Measurements from ENCODE around the gene GRIA1. TPM values are rescaled to one million over a fixed set of nuclear protein-coding genes. Genes with fewer than 3 reads are reported as not detected.

The GRIA1 gene
- total and polyA plus RNA-seq, 9 donors, result 0.11 to 1.4 (median 0.34) TPM; not detected in 2

DNA sequence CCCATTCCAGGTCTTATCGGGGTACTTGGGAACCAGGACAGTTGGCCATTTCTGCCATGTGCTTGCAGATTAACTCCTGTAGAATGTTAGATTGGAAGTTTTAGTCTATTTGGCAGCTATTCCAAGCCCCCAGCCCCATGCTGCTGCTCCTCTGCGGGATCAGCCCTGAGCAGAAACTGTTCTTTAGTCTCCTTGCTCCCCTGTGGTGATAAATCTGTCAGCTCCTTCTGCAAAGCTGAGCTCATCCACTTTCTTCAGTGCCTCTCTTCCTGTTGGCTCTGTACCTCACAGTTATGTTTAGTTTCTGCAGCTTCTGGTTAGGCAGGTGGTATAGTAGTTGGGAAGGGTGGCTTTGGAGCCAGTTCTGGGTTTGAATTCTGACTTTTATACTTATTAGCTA lies 170.4 kb downstream of the GRIA1 start:
- H3K36me3 ChIP-seq, result no peaks in the 10 kb centered on the region
- no peaks in the 10 kb centered on the region for H3K27me3 ChIP-seq
- 42 to 48% (median 44%) methylated on average over 2 of the region's 2 CpGs for whole genome bisulfite sequencing, 3 donors
- no peak for DNase-seq
- H3K27ac ChIP-seq, result no peak overlapping the region
- no peaks in the 10 kb centered on the region for H3K9me3 ChIP-seq
- no peak overlapping the region for H3K4me3 ChIP-seq
- no peak for TF ChIP-seq POLR2A (IDR thresholded peaks at IDR 0.05)
- TF ChIP-seq, protein P1, sequence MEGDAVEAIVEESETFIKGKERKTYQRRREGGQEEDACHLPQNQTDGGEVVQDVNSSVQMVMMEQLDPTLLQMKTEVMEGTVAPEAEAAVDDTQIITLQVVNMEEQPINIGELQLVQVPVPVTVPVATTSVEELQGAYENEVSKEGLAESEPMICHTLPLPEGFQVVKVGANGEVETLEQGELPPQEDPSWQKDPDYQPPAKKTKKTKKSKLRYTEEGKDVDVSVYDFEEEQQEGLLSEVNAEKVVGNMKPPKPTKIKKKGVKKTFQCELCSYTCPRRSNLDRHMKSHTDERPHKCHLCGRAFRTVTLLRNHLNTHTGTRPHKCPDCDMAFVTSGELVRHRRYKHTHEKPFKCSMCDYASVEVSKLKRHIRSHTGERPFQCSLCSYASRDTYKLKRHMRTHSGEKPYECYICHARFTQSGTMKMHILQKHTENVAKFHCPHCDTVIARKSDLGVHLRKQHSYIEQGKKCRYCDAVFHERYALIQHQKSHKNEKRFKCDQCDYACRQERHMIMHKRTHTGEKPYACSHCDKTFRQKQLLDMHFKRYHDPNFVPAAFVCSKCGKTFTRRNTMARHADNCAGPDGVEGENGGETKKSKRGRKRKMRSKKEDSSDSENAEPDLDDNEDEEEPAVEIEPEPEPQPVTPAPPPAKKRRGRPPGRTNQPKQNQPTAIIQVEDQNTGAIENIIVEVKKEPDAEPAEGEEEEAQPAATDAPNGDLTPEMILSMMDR (IDR thresholded peaks at IDR 0.05), result no peak
- TF ChIP-seq EP300 (IDR thresholded peaks at IDR 0.05), result no peak
- no peaks in the 10 kb centered on the region for H3K4me1 ChIP-seq (ENCODE audit: insufficient read depth)
- intact Hi-C loops (cut with DNase I), result no loop called here

DNA sequence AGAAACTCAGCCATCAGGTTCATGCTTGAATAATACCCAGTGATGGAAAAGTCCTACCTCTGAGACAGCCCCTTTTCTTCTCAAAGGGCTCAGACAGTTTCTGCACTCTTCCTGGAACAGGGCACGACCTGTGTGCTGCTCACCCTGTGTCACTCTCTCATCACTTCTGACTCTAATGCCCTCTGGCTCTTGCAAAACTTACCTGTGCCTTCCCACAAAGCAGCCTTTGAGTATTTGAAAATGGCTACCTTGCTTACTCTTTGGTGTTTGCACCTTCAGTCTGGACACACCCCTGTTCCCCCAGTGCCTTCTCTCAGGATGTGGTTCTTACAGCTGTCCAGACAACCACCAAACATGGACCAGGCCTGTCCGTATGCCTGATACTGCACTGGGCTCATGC lies 171.4 kb downstream of the GRIA1 start:
- WGBS, 3 donors, result 62 to 72% (median 70%) methylated on average over 2 of the region's 2 CpGs
- intact Hi-C loops (cut with DNase I), result no loop called here
- Histone ChIP-seq H3K36me3 (no peaks in the 10 kb centered on the region), H3K4me3 (no peak overlapping the region), H3K4me1 (ENCODE audit: insufficient read depth) (no peaks in the 10 kb centered on the region), H3K9me3 (no peaks in the 10 kb centered on the region), H3K27ac (no peak overlapping the region), H3K27me3 (no peaks in the 10 kb centered on the region)
- TF ChIP-seq, protein P1 (IDR thresholded peaks at IDR 0.05), result no peak
- TF ChIP-seq EP300 (IDR thresholded peaks at IDR 0.05) (no peak), POLR2A (IDR thresholded peaks at IDR 0.05) (no peak)
- DNase-seq, result no peak

DNA sequence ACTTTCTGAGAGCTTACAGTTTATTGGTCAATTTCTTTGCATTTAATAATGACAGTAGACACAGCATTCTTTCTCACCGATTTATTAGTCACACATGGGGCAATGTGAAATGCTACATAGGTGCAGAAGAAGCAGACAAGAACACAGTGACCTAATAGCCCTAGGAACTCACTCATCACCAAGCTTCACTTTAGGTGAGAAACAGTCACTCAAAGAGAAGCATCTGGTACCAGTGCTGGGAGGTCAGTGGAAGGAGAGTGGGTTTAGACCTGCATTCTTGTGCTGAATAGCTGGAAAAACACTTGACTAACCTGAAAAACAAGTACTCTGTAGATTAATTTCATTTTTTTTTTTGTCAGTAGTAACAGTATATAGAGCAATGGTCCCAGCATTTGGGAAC lies 179.6 kb downstream of the GRIA1 start:
- no peak overlapping the region for H3K4me3 ChIP-seq
- intact Hi-C loops (cut with DNase I), result no loop called here
- H3K27me3 ChIP-seq, result no peaks in the 10 kb centered on the region
- no peak for TF ChIP-seq POLR2A (IDR thresholded peaks at IDR 0.05)
- no peak for DNase-seq
- 85 to 91% (median 86%) methylated on average over 1 of the region's 1 CpG for WGBS, 3 donors
- H3K4me1 ChIP-seq (ENCODE audit: insufficient read depth), result no peaks in the 10 kb centered on the region
- no peaks in the 10 kb centered on the region for H3K9me3 ChIP-seq
- H3K27ac ChIP-seq, result no peak overlapping the region
- no peaks in the 10 kb centered on the region for H3K36me3 ChIP-seq

DNA sequence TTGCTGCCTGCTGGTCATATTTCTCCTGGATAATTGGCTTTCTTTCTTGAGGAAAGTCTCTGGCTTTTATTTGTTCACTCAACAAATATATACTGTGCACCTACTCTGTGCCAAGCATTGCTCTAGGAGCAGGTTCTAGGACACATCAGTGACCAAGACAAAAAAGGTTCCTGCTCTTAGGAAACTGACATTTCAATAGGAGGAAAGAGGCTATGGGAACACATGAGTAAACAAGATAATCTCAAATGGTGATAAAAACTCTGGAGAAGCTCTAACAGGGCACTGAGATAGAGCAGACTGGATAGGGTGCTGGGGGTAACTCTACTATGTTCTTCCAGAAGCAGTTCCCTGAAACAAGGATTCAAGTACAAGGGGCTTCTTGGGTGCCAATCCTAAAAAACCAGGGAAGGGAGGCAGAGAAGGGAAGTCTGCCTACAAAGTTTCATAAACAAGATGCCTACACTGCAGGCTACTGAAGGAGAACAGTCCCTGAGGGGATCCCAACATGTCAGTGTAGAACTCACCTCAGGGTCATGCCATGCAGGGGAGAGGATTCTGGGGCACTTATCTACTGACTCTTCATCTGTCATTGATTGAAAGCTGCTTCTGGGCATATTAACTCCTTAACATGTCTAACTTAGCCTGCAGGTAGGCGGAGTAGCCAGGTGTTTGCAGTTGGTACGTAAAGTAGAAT lies 181.3 kb downstream of the GRIA1 start:
- H3K36me3 ChIP-seq, result no peaks in the 10 kb centered on the region
- no peak overlapping the region for H3K27ac ChIP-seq
- H3K27me3 ChIP-seq, result no peaks in the 10 kb centered on the region
- no peaks in the 10 kb centered on the region for H3K4me1 ChIP-seq (ENCODE audit: insufficient read depth)
- H3K4me3 ChIP-seq, result no peak overlapping the region
- H3K9me3 ChIP-seq, result no peaks in the 10 kb centered on the region
- intact Hi-C loops (cut with DNase I), result no loop called here
- TF ChIP-seq, protein P1 (IDR thresholded peaks at IDR 0.05), result no peak
- TF ChIP-seq EP300 (IDR thresholded peaks at IDR 0.05) (no peak), POLR2A (IDR thresholded peaks at IDR 0.05) (no peak)
- 84 to 86% (median 85%) methylated on average over 2 of the region's 2 CpGs for WGBS, 3 donors
- no peak for DNase-seq

DNA sequence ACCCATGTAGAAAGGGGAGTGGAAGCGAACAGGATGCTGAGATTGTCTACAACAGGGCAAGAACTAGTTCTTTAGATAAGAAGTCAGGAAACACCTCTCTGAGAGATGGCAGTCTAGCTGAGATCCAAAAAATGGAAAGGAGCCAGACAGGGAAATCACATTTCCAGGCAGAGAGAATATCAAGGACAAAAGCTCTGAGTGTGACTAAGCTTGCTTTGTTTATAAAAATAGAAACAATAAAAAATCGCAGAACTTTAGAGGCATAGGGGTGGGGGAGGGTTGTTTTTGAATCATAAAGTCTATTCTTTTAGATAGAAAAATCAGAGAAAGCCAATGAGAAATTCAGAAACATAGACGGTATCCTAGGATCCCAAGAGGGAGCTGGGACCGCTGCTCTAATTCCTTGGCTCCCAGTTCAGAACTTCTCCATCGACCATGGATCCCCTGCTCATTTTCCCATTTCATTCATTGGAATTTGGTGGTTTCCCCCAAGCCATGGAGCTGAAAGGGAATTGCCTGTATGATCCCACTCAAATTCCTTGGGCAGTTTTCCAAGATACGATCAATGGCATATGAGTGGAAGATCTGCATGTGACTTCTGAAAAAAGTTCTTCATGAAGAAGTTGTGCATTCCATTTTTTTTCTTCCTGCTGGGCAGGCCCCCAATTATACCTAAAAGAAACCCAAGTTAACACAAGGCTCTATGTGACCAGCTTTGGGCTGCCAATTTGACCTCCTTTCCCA lies 182.0 kb downstream of the GRIA1 start:
- WGBS, 3 donors, result 41 to 57% (median 47%) methylated on average over 6 of the region's 6 CpGs
- Histone ChIP-seq H3K4me3 (no peak overlapping the region), H3K27ac (no peak overlapping the region), H3K36me3 (no peaks in the 10 kb centered on the region), H3K9me3 (no peaks in the 10 kb centered on the region), H3K4me1 (ENCODE audit: insufficient read depth) (no peaks in the 10 kb centered on the region), H3K27me3 (no peaks in the 10 kb centered on the region)
- no peak for TF ChIP-seq EP300 (IDR thresholded peaks at IDR 0.05)
- no peak for TF ChIP-seq POLR2A (IDR thresholded peaks at IDR 0.05)
- TF ChIP-seq, protein P1 (IDR thresholded peaks at IDR 0.05), result no peak
- intact Hi-C loops (cut with DNase I), result no loop called here
- no peak for DNase-seq
